Activated CD4-positive, alpha-beta T cell treated with anti-CD3 and anti-CD28 coated beads, Interleukin-2, amount 50 U/mL, for 48 hours (primary cell): ENCODE data around the gene ACOT9.
"Not testable (repeated sequence)": the region's sequence is repeated elsewhere in the genome, so short reads cannot be mapped to it uniquely, and the experiment has no call there.

ENCODE experiments used
- DNase-seq, 2 experiments: peaks; one replicate each; pipeline ENCODE4 v3.0.0-alpha.2; 2020

Gene ACOT9

DNA sequence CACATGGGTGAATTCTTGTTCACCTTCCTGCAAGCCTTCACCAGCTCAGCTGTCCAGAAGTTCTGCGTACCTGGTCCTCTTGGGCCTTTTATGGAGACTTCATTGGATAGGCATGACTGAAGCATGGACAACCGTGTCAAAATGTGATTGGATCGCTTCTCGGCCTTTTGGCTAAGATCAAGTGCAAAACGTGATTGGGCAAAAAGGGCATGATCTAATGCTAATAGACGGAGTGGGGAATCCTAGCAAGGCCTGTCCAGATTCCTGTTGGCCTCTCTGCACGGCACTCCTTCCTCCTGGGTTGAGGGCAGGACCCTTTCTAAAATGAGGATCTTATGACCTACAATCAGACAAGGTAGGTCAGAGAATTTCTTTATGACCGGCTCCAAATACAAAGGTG is 50.9 kb downstream of the ACOT9 start:
- DNase-seq = no peak

DNA sequence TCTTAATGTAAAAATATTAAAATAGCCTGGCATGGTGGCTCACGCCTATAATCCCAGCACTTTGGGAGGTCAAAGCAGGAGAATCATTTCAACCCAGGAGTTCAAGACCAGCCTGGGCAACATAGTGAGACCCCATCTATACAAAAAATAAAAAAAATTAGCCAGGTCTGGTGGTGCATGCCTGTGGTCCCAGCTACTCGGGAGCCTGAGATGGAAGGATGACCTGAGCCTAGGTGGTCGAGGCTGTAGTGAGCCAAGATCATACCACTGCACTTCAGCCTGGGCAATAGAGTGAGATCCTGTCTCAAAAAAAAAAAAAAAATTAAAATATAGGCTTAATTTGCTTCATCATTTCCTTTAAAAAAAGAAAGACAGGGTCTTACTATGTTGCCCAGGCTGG is 66.6 kb downstream of the ACOT9 start:
- DNase-seq = not testable (repeated sequence)

DNA sequence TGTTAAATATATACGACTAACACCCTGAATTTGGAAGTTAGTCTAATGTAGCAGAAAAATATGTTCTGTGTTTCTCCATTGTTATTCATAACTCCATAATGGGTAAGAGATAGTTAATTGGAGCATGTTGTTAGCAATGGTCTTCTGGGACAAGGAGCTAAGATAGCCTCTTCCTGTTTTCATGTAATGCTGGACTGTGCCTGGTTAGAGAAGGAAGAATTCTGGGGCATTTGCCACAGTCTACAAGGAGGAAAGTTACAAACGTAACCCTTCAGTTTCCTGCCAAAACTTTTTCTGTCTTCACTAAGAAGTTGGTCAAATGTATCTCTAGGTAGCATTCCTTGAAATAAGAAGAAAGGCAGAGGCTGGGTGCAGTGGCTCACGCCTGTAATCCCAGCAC is 70.0 kb downstream of the ACOT9 start:
- DNase-seq = no peak

DNA sequence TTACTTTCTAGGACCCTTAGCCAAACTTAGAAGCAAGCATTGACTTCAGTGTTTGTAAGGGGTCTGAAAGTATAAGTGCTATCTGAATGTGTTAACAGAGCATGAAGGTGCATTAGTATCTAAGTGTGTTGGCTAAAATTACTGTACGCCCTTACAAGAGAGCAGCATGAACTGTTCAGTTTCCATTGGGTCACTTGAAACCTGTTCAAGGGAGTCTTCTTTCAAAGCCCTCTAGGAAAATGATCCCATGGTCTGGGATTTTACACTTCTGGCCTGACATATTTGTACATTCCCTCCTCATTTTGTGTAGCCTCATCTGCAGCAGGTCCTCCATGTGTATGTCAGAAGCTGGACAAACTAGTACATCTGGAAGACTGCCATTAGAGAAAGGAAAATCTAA is 72.5 kb downstream of the ACOT9 start:
- no peak for DNase-seq

DNA sequence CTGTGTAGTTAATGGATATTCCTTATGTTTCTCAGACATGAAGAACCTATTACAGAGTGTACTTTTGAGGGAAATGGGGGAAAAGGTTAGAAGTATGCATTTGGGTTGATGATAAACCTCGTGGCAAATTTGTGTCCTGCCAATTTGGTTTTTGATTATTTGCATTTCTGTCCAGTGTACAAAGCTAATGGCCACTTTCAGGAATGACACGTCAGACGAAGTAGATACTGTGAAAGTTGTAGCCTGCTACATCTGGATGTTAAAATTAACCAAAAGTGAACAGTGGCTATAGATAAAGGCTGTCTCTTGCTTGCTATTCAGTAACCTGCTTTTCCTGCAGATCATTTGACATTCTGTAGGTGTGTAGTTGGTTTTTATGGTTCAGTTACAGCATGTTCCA is 74.7 kb downstream of the ACOT9 start:
- DNase-seq = no peak

DNA sequence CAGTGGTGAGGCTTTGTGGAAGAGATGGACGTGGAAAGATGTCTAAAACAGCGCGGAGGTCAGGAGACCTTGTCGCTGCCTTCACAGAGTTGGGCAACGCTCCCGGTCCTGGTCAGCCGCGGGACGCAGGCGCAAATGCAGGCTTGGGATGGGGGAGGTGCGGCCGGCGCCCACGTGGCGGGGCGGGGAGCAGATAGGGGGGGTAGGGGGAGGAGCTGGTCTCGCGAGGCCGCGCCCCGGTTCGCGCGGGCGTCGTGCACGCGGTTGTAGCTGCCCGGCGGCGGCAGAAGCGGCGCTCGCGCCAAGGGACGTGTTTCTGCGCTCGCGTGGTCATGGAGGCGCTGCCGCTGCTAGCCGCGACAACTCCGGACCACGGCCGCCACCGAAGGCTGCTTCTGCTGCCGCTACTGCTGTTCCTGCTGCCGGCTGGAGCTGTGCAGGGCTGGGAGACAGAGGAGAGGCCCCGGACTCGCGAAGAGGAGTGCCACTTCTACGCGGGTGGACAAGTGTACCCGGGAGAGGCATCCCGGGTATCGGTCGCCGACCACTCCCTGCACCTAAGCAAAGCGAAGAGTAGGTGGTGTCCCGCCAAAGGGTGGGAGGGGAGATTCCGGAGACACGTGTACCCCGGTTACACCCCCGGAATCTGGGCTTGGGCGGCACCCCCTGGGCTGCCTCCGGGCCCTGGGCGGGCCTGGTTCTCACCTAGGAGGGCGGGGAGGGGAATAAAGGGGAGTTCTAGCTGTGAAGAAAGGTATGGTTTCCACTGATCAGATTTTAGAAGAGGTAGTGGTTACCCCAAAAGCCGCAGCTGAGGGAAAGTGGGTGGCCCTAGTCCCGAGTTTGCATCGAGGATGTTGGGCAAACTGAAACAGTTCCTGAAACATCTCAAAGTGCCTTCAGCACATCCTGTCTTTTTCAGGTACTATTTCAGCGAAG is 75.6 kb downstream of the ACOT9 start, which contains the start of gene PRDX4:
Gene PRDX4, plus strand, starts transcription at position 255 of the 939 bp plus-strand sequence. Its CDS starts 78 bp downstream, at position 333.
- peak; percentile 78 to 84 for DNase-seq

DNA sequence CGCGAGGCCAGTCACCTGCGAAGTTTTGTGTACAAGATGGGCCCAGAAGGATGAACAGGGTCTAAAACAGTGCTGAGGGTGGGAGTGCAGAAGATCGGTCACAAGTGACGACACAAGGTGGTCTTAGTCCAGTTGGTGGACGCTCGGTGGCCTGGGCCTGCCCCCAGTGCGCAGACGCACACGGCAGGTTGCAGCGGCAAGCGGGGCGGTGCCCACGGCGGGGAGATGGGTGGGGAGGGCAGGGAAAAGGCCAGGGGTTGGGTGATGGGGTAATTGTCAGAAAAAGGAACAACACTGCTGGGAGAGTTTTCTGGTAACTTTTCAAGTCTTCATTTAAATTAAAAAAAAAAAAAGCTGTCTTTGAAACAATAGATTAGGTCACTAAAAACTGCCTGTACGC is 76.8 kb downstream of the ACOT9 start:
- DNase-seq = no peak

DNA sequence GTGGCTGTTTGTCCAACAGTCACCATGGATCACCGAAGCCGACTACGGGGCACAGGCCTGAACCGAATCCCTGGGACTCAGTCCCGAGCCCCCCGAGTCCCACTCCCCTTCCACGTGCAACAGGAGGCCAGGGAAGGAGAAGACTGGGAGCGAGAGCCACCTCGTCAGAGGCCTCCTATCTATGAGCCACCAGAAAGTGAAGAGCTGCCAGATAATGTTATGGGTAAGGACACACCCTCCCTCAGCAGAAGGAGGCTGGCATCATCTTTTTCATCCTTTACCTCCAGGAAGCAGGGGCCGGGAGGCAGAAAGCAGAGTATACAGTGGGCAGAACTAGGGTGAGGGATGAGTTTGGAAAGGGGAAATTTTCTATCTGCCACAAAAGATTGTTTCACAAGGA is 78.6 kb downstream of the ACOT9 start:
- no peak for DNase-seq

DNA sequence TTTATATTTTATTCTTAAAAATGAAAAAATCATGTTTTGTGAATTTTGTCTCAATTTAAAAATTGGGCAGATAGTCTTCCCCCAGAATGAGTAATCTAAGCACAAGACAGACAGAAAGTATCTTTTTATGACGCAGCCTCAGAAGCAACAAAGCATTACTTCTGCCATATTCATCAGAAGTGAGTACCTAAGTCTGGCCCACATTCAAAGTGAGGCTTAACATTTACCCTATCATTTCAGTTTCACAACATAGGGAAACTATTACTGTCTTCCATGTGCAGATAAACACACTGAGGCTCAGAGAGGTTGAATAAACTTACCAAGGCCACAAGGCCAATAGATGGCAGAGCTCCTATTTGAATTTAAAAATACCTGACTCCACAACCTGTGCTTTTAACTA is 80.2 kb downstream of the ACOT9 start:
- DNase-seq = no peak

DNA sequence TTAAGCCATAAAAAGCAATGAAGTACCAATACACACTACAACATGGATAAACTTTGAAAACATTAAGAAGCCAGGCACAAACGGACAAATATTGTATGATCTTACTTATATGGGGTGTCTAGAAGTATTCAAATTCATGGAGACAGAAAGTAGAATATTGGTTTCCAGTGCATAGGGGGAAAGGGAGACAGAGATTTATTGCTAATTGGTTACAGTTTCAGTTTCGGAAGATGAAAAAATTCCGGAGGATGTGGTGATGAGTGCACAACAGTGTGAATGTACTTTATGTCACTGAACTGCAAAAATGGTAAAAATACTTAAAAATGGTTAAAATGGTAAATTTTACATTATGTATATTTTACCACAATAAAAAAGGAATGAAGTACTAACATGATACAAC is 80.9 kb downstream of the ACOT9 start:
- no peak for DNase-seq

DNA sequence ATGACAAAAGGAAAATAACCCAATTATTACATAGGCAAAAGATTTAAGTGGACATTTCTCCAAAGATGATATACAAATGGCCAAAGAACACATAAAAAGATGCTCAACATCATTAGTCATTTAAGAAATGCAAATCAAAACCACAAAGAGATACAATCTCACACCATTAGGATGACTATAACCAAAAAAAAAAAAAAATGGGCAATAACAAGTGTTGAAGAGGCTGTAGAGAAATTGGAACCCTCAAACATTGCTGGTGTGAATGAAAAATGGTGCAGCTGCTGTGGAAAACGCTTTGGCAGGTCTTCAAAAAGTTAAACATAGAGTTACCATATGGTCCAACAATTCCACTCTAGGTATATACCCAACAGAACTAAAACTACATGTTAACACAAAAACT is 81.4 kb downstream of the ACOT9 start:
- DNase-seq = no peak

DNA sequence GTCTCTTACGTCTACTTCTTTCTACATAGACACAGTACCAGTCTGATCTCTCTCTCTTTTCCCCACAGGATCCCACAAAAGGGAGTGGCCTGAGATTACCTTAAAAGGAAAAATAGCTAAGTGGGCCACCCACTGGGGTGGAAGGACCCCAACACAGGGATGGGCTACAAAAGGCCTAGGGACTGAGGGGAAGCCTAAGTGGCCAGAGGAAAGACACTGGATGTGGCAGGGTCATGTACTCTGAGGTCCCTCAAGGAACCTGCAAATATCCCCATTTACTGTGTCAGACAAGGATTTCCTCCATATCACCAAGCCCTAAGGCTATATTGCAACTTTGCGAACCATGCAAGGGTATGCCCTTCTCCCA is 82.3 kb downstream of the ACOT9 start:
- DNase-seq = no peak

DNA sequence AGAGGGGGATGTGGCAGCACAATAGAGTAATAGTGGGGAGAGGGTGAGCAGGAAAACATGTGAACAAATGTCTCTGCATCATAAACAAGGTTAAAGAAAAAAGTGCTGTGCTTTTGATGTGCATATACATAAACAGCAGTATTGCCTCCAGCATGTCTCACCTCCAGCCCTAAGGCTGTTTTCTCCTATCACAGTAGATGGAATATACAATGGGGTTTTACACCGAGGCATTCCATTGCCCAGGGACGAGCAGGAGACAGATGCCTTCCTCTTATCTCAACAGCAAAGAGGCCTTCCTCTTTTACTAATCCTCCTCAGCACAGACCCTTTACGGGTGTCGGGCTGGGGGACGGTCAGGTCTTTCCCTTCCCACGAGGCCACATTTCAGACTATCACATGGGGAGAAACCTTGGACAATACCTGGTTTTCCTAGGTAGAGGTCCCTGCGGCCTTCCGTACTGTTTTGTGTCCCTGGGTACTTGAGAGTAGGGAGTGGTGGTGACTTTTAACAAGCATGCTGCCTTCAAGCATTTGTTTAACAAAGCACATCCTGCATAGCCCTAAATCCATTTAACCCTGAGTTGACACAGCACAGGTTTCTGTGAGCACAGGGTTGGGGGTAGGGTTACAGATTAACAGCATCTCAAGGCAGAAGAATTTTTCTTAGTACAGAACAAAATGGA is 82.9 kb downstream of the ACOT9 start:
- not testable (repeated sequence) for DNase-seq

DNA sequence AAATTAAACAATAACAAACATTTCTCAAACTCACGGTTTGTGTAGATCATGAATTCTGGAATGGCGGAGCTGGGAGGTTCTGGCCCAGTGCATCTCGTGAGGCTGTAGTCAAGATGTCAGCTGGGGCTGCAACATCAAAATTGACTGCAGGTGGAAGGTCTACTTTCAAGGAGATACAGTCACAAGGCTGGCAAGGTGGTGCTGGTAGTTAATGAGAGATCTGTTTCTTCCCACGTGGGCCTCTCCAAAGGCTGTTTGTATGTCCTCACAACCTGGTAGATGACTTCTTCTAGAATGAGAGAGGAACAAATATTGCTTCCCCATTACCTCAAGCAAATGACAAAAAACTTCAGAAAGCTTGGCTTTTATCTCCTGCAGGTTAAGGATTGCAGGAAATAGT is 83.7 kb downstream of the ACOT9 start:
- DNase-seq = no peak

DNA sequence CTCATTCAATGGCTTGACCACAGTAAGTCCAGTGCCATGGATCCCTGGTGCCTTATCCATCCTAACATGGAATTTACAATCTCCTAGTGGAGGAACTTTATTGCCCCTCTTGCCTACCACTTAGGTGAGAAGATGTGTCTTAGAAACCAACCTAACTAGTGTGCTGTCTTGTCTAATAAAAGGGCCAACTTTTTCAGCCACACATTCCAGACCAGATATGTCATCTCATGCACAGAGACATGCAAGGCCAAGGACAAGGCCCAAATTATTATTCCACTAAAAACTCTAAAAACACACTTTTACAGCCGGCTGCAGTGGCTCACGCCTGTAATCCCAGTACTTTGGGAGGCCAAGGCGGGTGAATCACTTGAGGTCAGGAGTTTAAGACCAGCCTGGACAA is 86.4 kb downstream of the ACOT9 start:
- DNase-seq = no peak

DNA sequence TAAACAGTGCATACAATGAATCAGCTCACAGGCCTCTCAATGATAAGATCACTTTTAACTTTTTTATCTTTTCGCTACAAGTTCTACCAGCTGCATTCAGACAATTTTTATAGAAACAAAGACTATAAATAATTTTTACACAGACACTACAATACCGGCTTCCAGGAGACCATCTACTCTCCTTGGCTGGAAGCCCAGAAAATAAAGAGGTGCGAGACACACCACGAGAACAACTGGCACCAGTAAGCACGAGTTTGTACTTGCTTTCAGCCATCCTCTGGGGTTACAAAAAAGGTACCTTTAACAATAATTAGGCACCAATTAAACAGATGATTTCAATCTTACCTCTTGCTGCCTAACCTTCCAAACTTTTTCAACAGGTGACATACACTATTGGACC is 87.0 kb downstream of the ACOT9 start:
- DNase-seq = no peak
